ENCODE results near the gene RAB35.
A peak's percentile ranks its signal among the peaks of the same experiment; 100 is the strongest.

RAB35 gene

GRCh38 chr12:120116441-120116791, at the start of gene RAB35:
Gene RAB35, minus strand, starts transcription at chr12:120116753. Its CDS starts 103 bp downstream, at chr12:120116650.
- TF ChIP-seq CTCF (conservative IDR thresholded peaks at IDR 0.05) = no peak
- peak within 1 kb of the TSS; percentile 95 for H3K27ac ChIP-seq

GRCh38 chr12:120164293-120164692, 47.7 kb upstream of the RAB35 start:
- H3K27ac ChIP-seq = no peak overlapping the region
- TF ChIP-seq CTCF (conservative IDR thresholded peaks at IDR 0.05) = no peak

GRCh38 chr12:120162763-120163162, 46.2 kb upstream of the RAB35 start:
- TF ChIP-seq CTCF (conservative IDR thresholded peaks at IDR 0.05) = no peak

GRCh38 chr12:120161852-120162251, 45.3 kb upstream of the RAB35 start:
- TF ChIP-seq CTCF (conservative IDR thresholded peaks at IDR 0.05) = no peak
- no peak overlapping the region for H3K27ac ChIP-seq

More at GRCh38 chr12:120162763-120163162, 46.2 kb upstream of the RAB35 start:
- H3K27ac ChIP-seq = no peak overlapping the region

GRCh38 chr12:120159509-120160237, 43.1 kb upstream of the RAB35 start:
- no peak for TF ChIP-seq CTCF (conservative IDR thresholded peaks at IDR 0.05)
- H3K27ac ChIP-seq = no peak overlapping the region

- no peak overlapping the region for H3K27ac ChIP-seq
- TF ChIP-seq CTCF (conservative IDR thresholded peaks at IDR 0.05) = no peak
These were observed 41.8 kb upstream of the RAB35 start for GRCh38 chr12:120158351-120158750.

- TF ChIP-seq CTCF (conservative IDR thresholded peaks at IDR 0.05) = no peak
- H3K27ac ChIP-seq = no peak overlapping the region
These were observed 41.1 kb upstream of the RAB35 start for GRCh38 chr12:120157678-120158077.
